ENCODE results near the gene NF1.
A peak's percentile ranks its signal among the peaks of the same experiment; 100 is the strongest.
"Not testable (repeated sequence)": the region's sequence is repeated elsewhere in the genome, so short reads cannot be mapped to it uniquely, and the experiment has no call there.

The NF1 gene

GRCh38 chr17:31079731-31080130, 15.0 kb upstream of the NF1 start:
- no peak for DNase-seq

GRCh38 chr17:31085563-31085962, 9.2 kb upstream of the NF1 start:
- no peak for DNase-seq

- no peak for DNase-seq
Measured at GRCh38 chr17:31089471-31089870, 5.3 kb upstream of the NF1 start.

- DNase-seq = not testable (repeated sequence)
Measured at GRCh38 chr17:31090650-31091049, 4.1 kb upstream of the NF1 start.

GRCh38 chr17:31092475-31093064, 2.2 kb upstream of the NF1 start:
- DNase-seq = no peak

GRCh38 chr17:31093866-31094599, 744 bp upstream of the NF1 start:
- no peak for DNase-seq

- DNase-seq = peak; percentile 33
Measured at GRCh38 chr17:31095236-31096105, 694 bp downstream of the NF1 start.

GRCh38 chr17:31096106-31096436, 1.3 kb downstream of the NF1 start:
- no peak for DNase-seq

GRCh38 chr17:31099016-31099415, 4.2 kb downstream of the NF1 start:
- DNase-seq = no peak

GRCh38 chr17:31100840-31101459, 6.2 kb downstream of the NF1 start:
- no peak for DNase-seq

GRCh38 chr17:31101943-31102342, 7.2 kb downstream of the NF1 start:
- no peak for DNase-seq

- DNase-seq = no peak
Measured at GRCh38 chr17:31105991-31106390, 11.2 kb downstream of the NF1 start.

GRCh38 chr17:31111183-31111582, 16.4 kb downstream of the NF1 start:
- no peak for DNase-seq

GRCh38 chr17:31112001-31112661, 17.4 kb downstream of the NF1 start:
- no peak for DNase-seq

GRCh38 chr17:31113368-31113767, 18.6 kb downstream of the NF1 start:
- not testable (repeated sequence) for DNase-seq

- no peak for DNase-seq
Measured at GRCh38 chr17:31113939-31114338, 19.2 kb downstream of the NF1 start.

GRCh38 chr17:31114956-31115555, 20.3 kb downstream of the NF1 start:
- DNase-seq = no peak

GRCh38 chr17:31116167-31116566, 21.4 kb downstream of the NF1 start:
- DNase-seq = no peak

- DNase-seq = no peak
Measured at GRCh38 chr17:31122746-31123145, 28.0 kb downstream of the NF1 start.

- no peak for DNase-seq
Measured at GRCh38 chr17:31126318-31126717, 31.5 kb downstream of the NF1 start.

- DNase-seq = no peak
Measured at GRCh38 chr17:31128241-31128640, 33.5 kb downstream of the NF1 start.

All from NCI-H2227 treated with DMSO at 0.1 percent for 48 hours (cell line).